GM18511 (cell line): Measurements from ENCODE around the gene CDKL5.
"Not testable (repeated sequence)": the region's sequence is repeated elsewhere in the genome, so short reads cannot be mapped to it uniquely, and the experiment has no call there.

Experiments
- ATAC-seq: cut with Tn5 transposase; IDR thresholded peaks from one replicate; pipeline ENCODE4 v1.9.1; 2021; ENCODE audit warnings: mild to moderate bottlenecking, moderate library complexity; ENCODE audit not compliant: unreplicated experiment

The CDKL5 gene

GRCh38 chrX:18425199-18426003 lies at the start of gene CDKL5:
TSS of gene CDKL5 (plus strand) at chrX:18425608. CDS start at chrX:18507097, 81,489 bp downstream.
- ATAC-seq: peak; percentile 94

GRCh38 chrX:18377796-18378195 lies 47.6 kb upstream of the CDKL5 start:
- no peak for ATAC-seq

DNA sequence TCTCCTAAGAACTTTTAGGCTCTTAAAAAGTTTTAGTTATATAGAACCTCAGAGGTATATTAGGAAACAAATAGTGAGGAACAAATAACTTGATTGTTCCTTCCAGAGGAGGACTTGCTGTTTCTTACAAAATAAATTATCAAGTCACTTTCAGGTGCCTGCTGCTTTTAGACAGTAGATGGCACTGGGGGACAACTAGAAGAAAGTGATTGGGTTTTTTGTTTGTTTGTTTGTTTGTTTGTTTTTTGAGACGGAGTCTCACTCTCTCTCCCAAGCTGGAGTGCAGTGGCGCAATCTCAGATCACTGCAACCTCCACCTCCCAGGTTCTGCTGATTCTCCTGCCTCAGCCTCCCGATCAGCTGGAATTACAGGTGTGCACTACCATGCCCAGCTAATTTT lies 35.4 kb upstream of the CDKL5 start:
- ATAC-seq: no peak

DNA sequence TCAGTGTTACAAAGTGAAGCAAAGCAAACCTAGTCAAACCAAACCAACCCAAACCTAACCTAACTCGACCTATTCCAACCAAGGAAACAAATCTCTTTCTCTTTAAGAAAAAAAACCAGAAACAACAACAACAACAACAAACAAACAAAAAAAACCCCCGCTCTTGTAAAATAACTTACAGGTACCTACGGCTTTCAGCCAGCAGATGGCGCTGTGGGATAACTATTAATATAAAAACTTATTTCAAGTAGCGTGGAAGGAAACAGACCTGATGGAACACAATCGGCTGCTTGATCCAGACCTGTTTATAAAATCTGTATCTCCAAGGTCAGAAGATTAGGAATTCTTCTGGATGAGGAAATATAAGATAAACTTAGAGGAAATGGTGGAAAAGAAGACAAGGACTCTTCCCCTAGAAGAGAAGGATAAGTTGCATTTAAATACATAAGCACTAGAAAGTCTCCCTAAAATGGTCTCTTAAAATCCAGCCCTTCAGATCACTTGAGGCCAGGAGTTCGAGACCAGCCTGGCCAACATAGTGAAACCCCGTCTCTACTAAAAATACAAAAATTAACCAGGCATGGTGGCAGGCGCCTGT lies 34.4 kb upstream of the CDKL5 start:
- no peak for ATAC-seq

- no peak for ATAC-seq
Measured at GRCh38 chrX:18394477-18394876, 30.9 kb upstream of the CDKL5 start.

DNA sequence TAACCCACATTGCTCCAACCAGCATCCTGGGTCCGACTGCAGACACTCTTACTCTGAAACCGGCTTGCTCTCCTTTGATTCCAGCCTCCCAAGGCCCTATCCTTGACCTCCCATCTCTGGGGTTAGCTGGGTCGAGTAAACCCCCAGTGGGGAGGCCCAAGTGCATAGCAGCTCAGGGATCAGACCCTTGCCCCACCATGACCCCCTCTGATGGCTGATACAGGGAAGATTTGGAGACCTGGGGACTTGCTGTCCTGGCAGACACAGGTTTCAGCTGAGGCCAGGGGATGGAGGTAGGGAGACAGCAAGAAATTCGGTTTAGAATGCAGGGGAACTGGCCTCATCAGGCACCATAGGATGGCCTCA lies 23.6 kb upstream of the CDKL5 start:
- no peak for ATAC-seq

DNA sequence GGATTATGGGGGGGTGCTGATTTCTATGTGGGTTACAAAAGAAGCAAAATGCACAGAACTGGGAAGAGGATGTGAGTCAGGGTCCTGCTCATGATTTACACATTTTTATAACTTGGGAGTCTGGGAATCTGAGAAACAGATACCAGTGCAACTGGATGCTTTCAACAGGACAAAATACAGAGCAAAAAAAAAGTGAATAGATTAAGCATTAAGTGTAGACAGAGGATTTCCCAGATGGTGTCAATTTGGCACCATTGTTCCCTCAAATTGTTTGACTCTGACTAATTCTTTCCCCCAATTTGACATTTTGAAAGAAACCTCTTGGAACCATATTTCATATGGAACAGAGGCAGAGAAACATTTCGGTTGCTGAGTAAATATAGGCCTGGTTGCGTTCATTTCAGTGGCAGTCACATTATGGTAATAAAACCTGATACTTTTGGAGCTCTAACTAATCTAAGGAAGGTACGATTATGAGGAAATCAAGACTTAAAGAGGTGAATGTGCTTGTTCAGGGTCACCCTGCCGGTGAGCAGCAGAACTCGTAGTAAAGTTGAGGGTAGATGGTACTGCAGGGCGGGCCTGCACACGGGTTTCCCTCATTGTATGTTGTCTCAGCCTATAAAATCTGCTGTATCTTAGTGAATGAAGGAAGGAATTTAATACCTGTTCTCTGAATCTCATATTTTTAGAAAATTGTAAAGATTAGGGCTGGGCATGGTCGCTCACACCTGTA lies 18.7 kb upstream of the CDKL5 start:
- no peak for ATAC-seq

DNA sequence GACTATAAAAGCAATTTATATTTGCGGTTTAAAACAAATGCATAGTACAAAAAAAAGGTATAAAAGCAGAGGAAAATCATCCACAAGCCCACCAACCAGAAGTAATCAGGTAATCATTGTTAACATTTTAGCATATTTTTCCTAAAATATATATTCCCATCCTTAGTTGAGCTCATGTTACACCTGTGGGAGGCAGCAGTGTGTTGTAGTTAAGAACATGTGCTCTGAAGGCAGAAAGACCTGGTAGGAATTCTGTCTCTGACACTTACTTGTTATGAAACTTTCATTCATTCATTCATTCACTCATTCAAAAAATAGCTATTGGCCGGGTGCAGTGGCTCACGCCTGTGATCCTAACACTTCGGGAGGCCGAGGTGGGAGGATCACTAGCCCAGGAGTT lies 15.4 kb upstream of the CDKL5 start:
- no peak for ATAC-seq

GRCh38 chrX:18415386-18415785 lies 10.0 kb upstream of the CDKL5 start:
- ATAC-seq: no peak

- no peak for ATAC-seq
Measured at GRCh38 chrX:18422325-18422724, 3.1 kb upstream of the CDKL5 start.

- ATAC-seq: no peak
Measured at GRCh38 chrX:18422886-18423285, 2.5 kb upstream of the CDKL5 start.

DNA sequence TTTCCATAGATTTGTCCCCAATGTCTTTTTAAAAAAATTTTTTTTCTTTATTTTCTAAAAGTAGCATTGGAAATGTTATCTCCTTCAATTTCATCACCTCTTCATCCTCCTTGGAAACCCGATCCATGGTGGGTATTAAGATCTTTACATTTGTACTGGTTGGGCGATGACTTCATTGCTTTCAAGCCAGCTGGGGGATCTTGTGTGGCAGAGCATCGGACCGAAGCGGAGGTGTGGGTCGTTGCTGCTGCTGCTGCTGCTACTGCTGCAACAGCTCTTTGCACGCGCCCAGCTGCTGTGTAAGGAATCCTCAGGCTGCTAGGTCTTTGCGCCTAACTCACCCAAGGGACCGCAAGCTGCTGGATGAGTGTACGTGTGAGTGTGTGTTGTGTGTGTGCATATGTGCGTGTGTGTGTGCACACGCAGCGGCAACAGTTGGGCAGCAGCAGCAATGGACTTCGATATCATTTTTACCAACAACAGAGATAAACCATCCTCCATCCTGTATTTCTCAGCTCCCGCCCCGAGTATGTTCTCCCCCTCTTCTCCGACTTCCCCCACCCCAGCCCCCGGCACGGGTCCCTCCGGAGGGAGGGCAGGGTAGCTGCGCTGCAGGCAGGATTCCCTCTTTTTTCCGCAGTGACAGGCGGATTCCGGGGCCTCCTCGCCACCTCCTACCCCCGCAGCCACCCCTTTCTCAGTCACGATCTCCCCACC lies 768 bp upstream of the CDKL5 start:
- peak; percentile 23 for ATAC-seq

DNA sequence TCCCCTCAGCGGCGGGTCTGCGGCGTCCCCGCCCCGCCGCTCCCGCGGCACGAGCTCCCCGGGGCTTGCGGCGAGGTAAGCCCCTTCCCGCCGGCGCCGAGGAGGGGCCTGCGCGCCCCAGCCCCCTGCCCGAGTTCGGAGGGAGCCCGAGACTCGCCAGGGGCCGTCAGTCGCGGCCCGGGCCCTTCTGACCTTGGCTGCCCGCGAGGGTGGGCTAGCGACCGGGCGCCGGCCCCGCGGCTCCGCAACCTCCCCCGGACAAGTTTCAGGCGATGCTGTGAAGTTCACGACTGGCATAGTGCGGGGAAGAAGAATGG lies 554 bp downstream of the CDKL5 start:
- no peak for ATAC-seq

DNA sequence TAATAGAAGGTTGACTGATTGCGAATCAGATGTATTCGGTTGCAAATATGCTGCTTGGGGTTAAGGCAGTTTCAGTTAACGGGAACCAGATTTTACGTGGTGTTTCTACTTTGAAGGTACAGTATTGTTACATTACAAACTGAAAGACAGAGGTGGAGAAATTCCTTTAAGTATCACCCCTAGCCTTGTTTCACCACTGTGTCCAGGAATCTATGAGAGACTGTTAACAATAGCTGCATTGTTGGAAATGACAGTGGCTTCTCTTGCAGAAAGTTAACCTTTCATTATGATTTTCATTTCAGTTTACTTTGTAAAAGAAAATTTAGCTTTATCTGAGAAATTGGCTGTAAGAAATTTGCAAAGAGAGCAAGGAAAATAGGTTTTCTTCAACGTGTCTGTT lies 2.6 kb downstream of the CDKL5 start:
- ATAC-seq: no peak

DNA sequence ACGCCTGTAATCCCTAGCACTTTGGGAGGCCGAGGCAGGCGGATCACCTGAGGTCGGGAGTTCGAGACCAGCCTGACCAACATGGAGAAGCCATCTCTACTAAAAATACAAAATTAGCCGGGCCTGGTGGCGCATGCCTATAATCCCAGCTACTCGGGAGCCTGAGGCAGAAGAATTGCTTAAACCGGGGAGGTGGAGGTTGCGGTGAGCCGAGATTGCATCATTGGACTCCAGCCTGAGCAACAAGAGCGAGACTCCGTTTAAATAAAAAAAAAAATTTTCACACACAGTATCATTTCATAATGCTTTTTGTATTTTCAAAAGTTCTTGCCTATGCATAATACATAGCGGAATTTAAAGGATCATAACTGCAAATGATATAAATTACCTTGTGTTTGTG lies 7.9 kb downstream of the CDKL5 start:
- not testable (repeated sequence) for ATAC-seq

DNA sequence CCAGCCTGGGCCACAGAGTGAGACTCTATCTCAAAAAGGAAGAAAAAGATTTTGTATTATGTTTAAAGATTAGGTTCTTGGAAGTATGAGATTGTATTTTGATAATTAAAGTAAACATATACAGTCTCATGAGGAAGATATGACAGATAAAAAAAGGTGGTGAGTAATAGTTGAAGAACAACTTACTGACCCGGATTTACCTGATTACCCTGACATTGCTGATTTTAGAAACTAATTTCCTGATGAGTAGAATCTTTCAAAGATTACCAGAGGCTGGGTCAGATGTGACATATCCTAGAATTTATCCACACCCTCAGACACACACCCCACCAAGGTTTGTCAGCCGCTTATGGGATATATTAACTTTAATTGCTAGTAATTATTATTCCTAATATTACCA lies 9.5 kb downstream of the CDKL5 start:
- ATAC-seq: no peak

GRCh38 chrX:18436017-18436416 lies 10.6 kb downstream of the CDKL5 start:
- no peak for ATAC-seq

DNA sequence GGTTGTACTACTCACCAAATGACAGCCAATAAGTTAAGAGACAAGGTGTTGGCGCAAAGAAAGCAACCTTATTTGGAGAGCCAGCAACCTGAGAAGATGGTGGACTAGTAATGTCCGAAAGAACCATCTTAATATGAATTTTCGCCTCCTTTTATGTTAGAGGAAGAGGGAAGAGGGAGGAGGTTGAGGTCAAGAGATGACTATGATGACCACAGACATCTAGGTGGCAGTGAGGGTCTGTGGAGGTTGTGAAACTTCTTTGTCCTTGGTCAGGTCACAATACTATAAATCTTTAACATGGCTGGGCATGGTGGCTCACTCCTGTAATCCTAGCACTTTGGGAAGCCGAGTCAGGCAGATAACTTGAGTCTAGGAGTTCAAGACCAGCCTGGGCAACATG lies 15.4 kb downstream of the CDKL5 start:
- ATAC-seq: no peak

GRCh38 chrX:18441780-18442367 lies 16.5 kb downstream of the CDKL5 start:
- no peak for ATAC-seq

DNA sequence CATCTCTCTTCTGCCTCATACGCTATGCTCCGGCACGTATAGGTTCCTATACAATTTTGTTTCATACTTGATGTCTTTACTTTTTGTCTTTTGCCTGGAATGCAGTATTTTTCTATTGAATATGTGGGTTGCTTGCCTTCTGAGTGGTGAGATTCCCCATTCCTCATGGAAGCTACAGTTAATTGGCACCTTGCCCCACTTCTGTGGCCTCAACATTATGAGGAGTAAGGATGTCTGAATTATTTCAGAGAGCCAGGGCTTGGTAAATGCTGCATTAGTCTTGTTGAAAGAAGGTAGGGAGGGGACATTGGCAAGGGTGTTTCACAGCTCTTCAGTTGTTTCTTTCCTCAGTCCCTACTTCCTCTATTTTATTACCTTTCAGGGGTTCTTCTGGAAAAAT lies 23.0 kb downstream of the CDKL5 start:
- no peak for ATAC-seq

DNA sequence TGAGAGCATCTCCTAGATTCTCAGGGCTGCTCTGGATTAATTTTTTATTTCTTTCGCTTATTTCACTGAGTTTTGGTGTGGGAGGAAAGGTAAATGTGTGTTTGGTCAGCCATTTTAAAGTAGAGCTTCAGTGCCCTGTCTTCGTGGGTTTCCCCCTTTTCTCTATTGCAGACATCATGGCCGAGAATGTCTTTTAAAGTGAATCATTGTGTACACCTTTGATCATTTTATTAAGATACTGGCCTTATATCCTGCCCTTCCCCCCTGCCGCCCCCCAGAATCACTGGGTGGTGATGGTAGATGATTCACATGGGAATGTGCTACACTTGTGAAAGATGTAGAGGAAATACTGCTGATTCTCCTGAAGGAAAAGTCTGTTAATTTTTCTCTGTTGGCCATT lies 23.8 kb downstream of the CDKL5 start:
- no peak for ATAC-seq
